Epidermal melanocyte (primary cell): Measurements from ENCODE around the gene HSPH1.
"Not testable (repeated sequence)": the region's sequence is repeated elsewhere in the genome, so short reads cannot be mapped to it uniquely, and the experiment has no call there.

Experiments
- DNase-seq: peaks from one replicate; pipeline ENCODE4 v3.0.0; 2011; ENCODE audit warnings: low spot score; ENCODE audit not compliant: insufficient read length

Gene HSPH1

GRCh38 chr13:31097911-31098434 is 63.7 kb downstream of the HSPH1 start:
- DNase-seq, result not testable (repeated sequence)

GRCh38 chr13:31096654-31097302 is 64.9 kb downstream of the HSPH1 start:
- DNase-seq, result no peak

GRCh38 chr13:31094331-31095015 is 67.2 kb downstream of the HSPH1 start:
- DNase-seq, result no peak

GRCh38 chr13:31093145-31093885 is 68.4 kb downstream of the HSPH1 start:
- no peak for DNase-seq

- no peak for DNase-seq
These were observed 69.1 kb downstream of the HSPH1 start for GRCh38 chr13:31092646-31093045.

- no peak for DNase-seq
These were observed 70.6 kb downstream of the HSPH1 start for GRCh38 chr13:31090961-31091624.

GRCh38 chr13:31090096-31090495 is 71.6 kb downstream of the HSPH1 start:
- DNase-seq, result no peak

GRCh38 chr13:31089649-31090048 is 72.1 kb downstream of the HSPH1 start:
- no peak for DNase-seq

- DNase-seq, result no peak
These were observed 72.8 kb downstream of the HSPH1 start for GRCh38 chr13:31088826-31089420.
